GM18505 (cell line): ENCODE measurements around the gene HADHA.

Source experiments
- ATAC-seq: cut with Tn5 transposase; IDR thresholded peaks from one replicate; pipeline ENCODE4 v1.9.1; 2021; ENCODE audit not compliant: unreplicated experiment
- POLR2A ChIP-seq: IDR thresholded peaks from 4 replicates; pipeline ENCODE4 v1.6.1; 2011; ENCODE audit warnings: borderline replicate concordance; ENCODE audit not compliant: insufficient read depth, insufficient read length; ENCODE audit errors: extremely low read depth

Gene HADHA

GRCh38 chr2:26230806-26231205 is 13.6 kb downstream of the HADHA start:
- no peak for ATAC-seq
- no peak for TF ChIP-seq POLR2A

GRCh38 chr2:26229595-26229994 is 14.8 kb downstream of the HADHA start:
- ATAC-seq: no peak
- TF ChIP-seq POLR2A: no peak

GRCh38 chr2:26224095-26224494 is 20.3 kb downstream of the HADHA start:
- TF ChIP-seq POLR2A: no peak
- ATAC-seq: no peak

- no peak for ATAC-seq
Observed at GRCh38 chr2:26223018-26223417, 21.4 kb downstream of the HADHA start.

GRCh38 chr2:26217720-26218119 is 26.7 kb downstream of the HADHA start:
- no peak for ATAC-seq
- no peak for TF ChIP-seq POLR2A

More at GRCh38 chr2:26223018-26223417, 21.4 kb downstream of the HADHA start:
- no peak for TF ChIP-seq POLR2A

GRCh38 chr2:26216587-26216986 is 27.8 kb downstream of the HADHA start:
- TF ChIP-seq POLR2A: no peak
- ATAC-seq: no peak

GRCh38 chr2:26215833-26216232 is 28.6 kb downstream of the HADHA start:
- no peak for TF ChIP-seq POLR2A
- ATAC-seq: no peak

- ATAC-seq: no peak
- no peak for TF ChIP-seq POLR2A
Observed at GRCh38 chr2:26214759-26215158, 29.7 kb downstream of the HADHA start.

GRCh38 chr2:26212011-26212410 is 32.4 kb downstream of the HADHA start:
- ATAC-seq: no peak
- no peak for TF ChIP-seq POLR2A

- no peak for ATAC-seq
- no peak for TF ChIP-seq POLR2A
Observed at GRCh38 chr2:26203906-26204305, 40.5 kb downstream of the HADHA start.

- no peak for TF ChIP-seq POLR2A
Observed at GRCh38 chr2:26202981-26203490, 41.4 kb downstream of the HADHA start.

GRCh38 chr2:26197516-26197915 is 46.9 kb downstream of the HADHA start:
- ATAC-seq: no peak

More at GRCh38 chr2:26202981-26203490, 41.4 kb downstream of the HADHA start:
- ATAC-seq: no peak

GRCh38 chr2:26196683-26197418 is 47.6 kb downstream of the HADHA start:
- TF ChIP-seq POLR2A: no peak
- ATAC-seq: no peak

More at GRCh38 chr2:26197516-26197915, 46.9 kb downstream of the HADHA start:
- TF ChIP-seq POLR2A: no peak
